Sigmoid colon (tissue), 4 donors: ENCODE data around the gene POLG.

Experiments used
- CTCF ChIP-seq, 4 experiments: fragments of 450-650 bp in 3 of 4; fragments of 200-600 bp in 1 of 4; IDR thresholded peaks; one replicate each; pipeline ENCODE4 v1.5.1; 2016 to 2019; ENCODE audit warnings: antibody characterized with exemption in 4 of 4, mild to moderate bottlenecking in 3 of 4, moderate library complexity in 2 of 4
- EP300 ChIP-seq, 4 donors: sonication (generic); formaldehyde crosslinking; IDR thresholded peaks; one replicate each; pipeline ENCODE4 v1.6.1; 2017; ENCODE audit warnings: antibody characterized with exemption in 4 of 4
- POLR2A ChIP-seq, 2 donors: fragments of 450-650 bp; IDR thresholded peaks; one replicate each; pipeline ENCODE4 v1.6.1; 2016; ENCODE audit warnings: antibody characterized with exemption in 2 of 2, mild to moderate bottlenecking in 2 of 2, moderate library complexity in 2 of 2
- POLR2AphosphoS5 ChIP-seq, 4 donors: sonication (generic); formaldehyde crosslinking; IDR thresholded peaks; one replicate each; pipeline ENCODE4 v1.6.1; 2017; ENCODE audit warnings: antibody characterized with exemption in 4 of 4

- TF ChIP-seq POLR2A (IDR thresholded peaks at IDR 0.05) (no peak), CTCF (IDR thresholded peaks at IDR 0.05) (no peak), EP300 (IDR thresholded peaks at IDR 0.05) (no peak), POLR2AphosphoS5 (IDR thresholded peaks at IDR 0.05) (no peak)
Observed at GRCh38 chr15:89333959-89334509, 590 bp downstream of the POLG start.
